Bronchial epithelial cell (primary cell): ENCODE measurements around the gene ALPL. TPM values are rescaled to one million over a fixed set of nuclear protein-coding genes. Genes with fewer than 3 reads are reported as not detected.

Experiments used
- DNase-seq: peaks from one replicate; pipeline ENCODE4 v3.0.0-alpha.2; 2010; ENCODE audit warnings: low read depth
- FAIRE-seq: peaks from 2 replicates; lab custom pipeline; 2011; peaks lifted over from hg19 to GRCh38; lab: Jason Lieb, UNC
- H3K27me3 ChIP-seq: 2 replicates; pipeline ENCODE4 v1.5.1; 2011; ENCODE audit warnings: low read length; ENCODE audit not compliant: control insufficient read depth, insufficient read depth
- H3K36me3 ChIP-seq: 2 replicates; pipeline ENCODE4 v1.5.1; 2011; ENCODE audit warnings: low read length; ENCODE audit not compliant: control insufficient read depth, insufficient read depth
- H3K4me3 ChIP-seq: 2 replicates; pipeline ENCODE4 v1.5.1; 2011; ENCODE audit warnings: mild to moderate bottlenecking, low read depth, low read length, control low read depth
- total RNA-seq: library from RNA; depleted of rRNA; stranded (reverse); fragments of >200 nt; gene quantifications from 2 replicates; pipeline ENCODE4 v1.2.1, GENCODE V29; 2014
- TF ChIP-seq, protein P1 (sequence below): IDR thresholded peaks from 2 replicates; pipeline ENCODE4 v1.5.1; 2011; ENCODE audit warnings: mild to moderate bottlenecking, moderate library complexity, low read length, control low read depth, inconsistent platforms; ENCODE audit not compliant: insufficient read depth, severe bottlenecking

ALPL gene
- total RNA-seq, 1 donor from 2014 or later, result not detected

DNA sequence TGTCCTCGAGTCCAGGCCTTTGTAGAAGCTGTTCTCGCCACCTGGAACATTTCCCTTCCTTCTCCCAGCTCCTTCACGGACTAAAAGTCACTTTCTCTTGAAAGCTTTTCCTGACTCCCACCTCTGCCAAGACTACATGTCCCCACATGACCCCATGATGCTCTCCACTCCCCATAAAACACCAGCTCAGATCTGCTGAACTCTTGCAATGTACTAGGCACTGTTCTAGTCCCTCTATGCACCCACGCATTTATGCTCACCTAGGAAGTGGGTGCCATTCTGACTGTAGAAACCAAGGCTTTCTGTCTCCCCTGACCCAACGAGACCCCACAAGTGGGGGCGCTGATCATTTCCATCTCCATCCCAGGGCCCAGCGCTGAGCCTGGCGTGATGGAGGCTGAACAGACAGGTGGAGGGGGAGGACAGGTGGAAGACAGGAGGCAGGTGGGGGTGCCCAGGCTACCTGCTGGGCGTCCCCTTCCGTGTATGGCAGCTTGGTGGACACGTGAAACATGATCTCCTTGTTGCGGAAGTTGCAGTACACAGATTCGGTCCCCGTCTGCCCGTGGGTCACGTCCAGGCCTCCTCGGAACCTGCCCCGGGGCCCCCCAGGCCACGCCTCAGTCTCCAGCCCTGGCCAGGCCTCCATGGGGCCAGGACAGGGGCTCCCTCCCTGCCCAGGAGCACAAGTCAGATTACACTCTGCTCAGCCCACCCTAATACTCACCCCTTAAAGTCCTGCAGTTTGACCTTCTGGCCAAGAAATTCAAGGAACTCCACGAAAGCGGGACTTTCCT is 102.0 kb downstream of the ALPL start:
- FAIRE-seq, result no peak
- H3K4me3 ChIP-seq, result no peak overlapping the region

GRCh38 chr1:21612057-21612456 is 102.8 kb downstream of the ALPL start:
- TF ChIP-seq, protein P1, sequence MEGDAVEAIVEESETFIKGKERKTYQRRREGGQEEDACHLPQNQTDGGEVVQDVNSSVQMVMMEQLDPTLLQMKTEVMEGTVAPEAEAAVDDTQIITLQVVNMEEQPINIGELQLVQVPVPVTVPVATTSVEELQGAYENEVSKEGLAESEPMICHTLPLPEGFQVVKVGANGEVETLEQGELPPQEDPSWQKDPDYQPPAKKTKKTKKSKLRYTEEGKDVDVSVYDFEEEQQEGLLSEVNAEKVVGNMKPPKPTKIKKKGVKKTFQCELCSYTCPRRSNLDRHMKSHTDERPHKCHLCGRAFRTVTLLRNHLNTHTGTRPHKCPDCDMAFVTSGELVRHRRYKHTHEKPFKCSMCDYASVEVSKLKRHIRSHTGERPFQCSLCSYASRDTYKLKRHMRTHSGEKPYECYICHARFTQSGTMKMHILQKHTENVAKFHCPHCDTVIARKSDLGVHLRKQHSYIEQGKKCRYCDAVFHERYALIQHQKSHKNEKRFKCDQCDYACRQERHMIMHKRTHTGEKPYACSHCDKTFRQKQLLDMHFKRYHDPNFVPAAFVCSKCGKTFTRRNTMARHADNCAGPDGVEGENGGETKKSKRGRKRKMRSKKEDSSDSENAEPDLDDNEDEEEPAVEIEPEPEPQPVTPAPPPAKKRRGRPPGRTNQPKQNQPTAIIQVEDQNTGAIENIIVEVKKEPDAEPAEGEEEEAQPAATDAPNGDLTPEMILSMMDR, result no peak
- no peak overlapping the region for H3K4me3 ChIP-seq
- no peaks in the 10 kb centered on the region for H3K36me3 ChIP-seq
- no peak for DNase-seq
- peaks cover 2% of the 10 kb centered on the region for H3K27me3 ChIP-seq
- peak; percentile 97 for FAIRE-seq

More for the DNA sequence above, 102.0 kb downstream of the ALPL start:
- peaks cover 2% of the 10 kb centered on the region for H3K27me3 ChIP-seq
- H3K36me3 ChIP-seq, result no peaks in the 10 kb centered on the region
- TF ChIP-seq, protein P1, result no peak
- no peak for DNase-seq

DNA sequence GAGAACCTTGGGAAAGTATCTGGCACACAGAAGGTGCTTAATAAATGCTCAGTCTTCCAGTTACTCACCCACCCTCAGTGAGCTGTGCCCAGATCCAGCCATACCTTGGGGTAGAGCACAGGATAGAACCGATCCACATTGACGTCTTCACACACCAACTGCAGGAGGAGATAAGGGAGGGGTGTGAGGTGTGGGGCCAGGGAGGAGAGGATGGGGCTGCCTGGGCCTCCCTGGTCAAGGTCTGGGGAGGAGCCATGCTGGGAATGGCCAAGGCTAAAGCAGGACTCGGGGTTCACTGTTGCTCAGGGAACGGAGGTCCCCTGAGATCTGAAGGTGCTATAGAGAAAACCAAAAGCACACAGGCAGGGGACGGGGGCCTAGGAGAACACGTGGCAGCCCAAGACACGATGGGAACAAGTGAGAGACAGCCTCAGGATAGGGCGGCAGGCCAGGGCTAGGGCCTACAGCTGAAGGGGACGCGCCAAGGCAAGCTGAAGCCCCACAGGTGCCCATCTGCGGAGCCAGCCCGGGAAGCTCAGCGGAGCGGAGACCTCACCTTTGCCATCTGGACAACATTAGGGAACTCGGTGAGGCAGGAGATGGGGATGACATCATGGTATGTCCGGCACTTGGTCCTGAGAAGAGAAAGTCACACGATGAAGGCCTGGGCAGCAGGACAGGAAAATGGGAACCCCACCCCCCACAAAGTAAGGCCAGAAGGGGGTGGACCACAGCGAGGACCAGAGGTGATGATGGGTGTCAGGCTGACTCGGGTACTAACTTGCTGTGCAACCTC is 104.0 kb downstream of the ALPL start:
- DNase-seq, result no peak
- peak; percentile 60 for FAIRE-seq
- TF ChIP-seq, protein P1, result no peak
- Histone ChIP-seq H3K27me3 (peaks cover 2% of the 10 kb centered on the region), H3K36me3 (no peaks in the 10 kb centered on the region), H3K4me3 (no peak overlapping the region)

- H3K36me3 ChIP-seq, result no peaks in the 10 kb centered on the region
- TF ChIP-seq, protein P1, result no peak
- no peak overlapping the region for H3K4me3 ChIP-seq
- FAIRE-seq (no peak), DNase-seq (peak; percentile 38)
- peaks cover 4% of the 10 kb centered on the region for H3K27me3 ChIP-seq
Observed at GRCh38 chr1:21614419-21615115, 105.3 kb downstream of the ALPL start.

GRCh38 chr1:21616372-21616771 is 107.1 kb downstream of the ALPL start:
- Histone ChIP-seq H3K36me3 (no peaks in the 10 kb centered on the region), H3K4me3 (no peak overlapping the region), H3K27me3 (peaks cover 5% of the 10 kb centered on the region)
- DNase-seq, result no peak
- no peak for FAIRE-seq
- TF ChIP-seq, protein P1, result no peak
